IMR-90 (cell line): ENCODE results near the gene AAK1. TPM values are rescaled to one million over a fixed set of nuclear protein-coding genes. Genes with fewer than 3 reads are reported as not detected.
A peak's percentile ranks its signal among the peaks of the same experiment; 100 is the strongest.

Source experiments
- ATAC-seq: fragments of 200-7000 bp; cut with Tn5 transposase; 2 replicates; pipeline ENCODE4 v1.9.1; 2020; ENCODE audit warnings: low read depth, mild to moderate bottlenecking, moderate library complexity
- BruUV-seq: library from RNA; stranded (reverse); fragments of 400-500 nt; replicated peaks from 2 replicates; lab custom pipeline; 2021; lab: Mats Ljungman, UMichigan
- CTCF ChIA-PET: fragments of 300-600 bp; formaldehyde crosslinking; extraction: SDS; loops from one replicate; lab custom pipeline; 2021; ENCODE audit warnings: antibody characterized with exemption; lab: Yijun Ruan, JAX
- POLR2A ChIA-PET: fragments of 300-600 bp; sonication (Branson Sonifier 250); formaldehyde crosslinking; loops from one replicate; lab custom pipeline; 2022; ENCODE audit warnings: antibody characterized with exemption; ENCODE audit not compliant: unreplicated experiment; lab: Charles Lee
- DNase-seq: peaks from one replicate; pipeline ENCODE4 v3.0.0; 2013
- H2AFZ ChIP-seq: replicated peaks from 2 replicates; pipeline ENCODE3; 2013; ENCODE audit warnings: low read length, mild to moderate bottlenecking; ENCODE audit not compliant: poor library complexity
- H2AK5ac ChIP-seq: 2 replicates; pipeline ENCODE4 v1.6.1; 2013; ENCODE audit warnings: low read depth, low read length, inconsistent platforms
- H2AK9ac ChIP-seq: replicated peaks from 2 replicates; pipeline ENCODE3; 2013; ENCODE audit warnings: mild to moderate bottlenecking, low read depth, low read length, moderate library complexity; ENCODE audit not compliant: poor library complexity
- H2BK120ac ChIP-seq: 2 replicates; pipeline ENCODE4 v1.6.1; 2013; ENCODE audit warnings: low read depth, low read length, inconsistent platforms
- H2BK15ac ChIP-seq: 3 replicates; pipeline ENCODE4 v1.6.1; 2013; ENCODE audit warnings: low read depth, low read length, inconsistent platforms
- H2BK20ac ChIP-seq: 2 replicates; pipeline ENCODE4 v1.6.1; 2013; ENCODE audit warnings: low read depth, mild to moderate bottlenecking, inconsistent platforms, low read length, moderate library complexity
- H2BK5ac ChIP-seq: 2 replicates; pipeline ENCODE4 v1.6.1; 2013; ENCODE audit warnings: mild to moderate bottlenecking, low read depth, low read length, inconsistent platforms; ENCODE audit not compliant: poor library complexity, severe bottlenecking
- H3K14ac ChIP-seq: replicated peaks from 2 replicates; pipeline ENCODE4 v1.6.1; 2013; ENCODE audit warnings: low read depth, low read length, inconsistent platforms
- H3K18ac ChIP-seq: 2 replicates; pipeline ENCODE4 v1.6.1; 2013; ENCODE audit warnings: low read depth, low read length, control low read depth
- H3K23ac ChIP-seq: 2 replicates; pipeline ENCODE4 v1.6.1; 2013; ENCODE audit warnings: low read depth, low read length, inconsistent platforms
- H3K27ac ChIP-seq: 2 replicates; pipeline ENCODE4 v1.5.1; 2013; ENCODE audit warnings: mild to moderate bottlenecking, control low read depth, low read length; ENCODE audit not compliant: insufficient read depth
- H3K27me3 ChIP-seq: 2 replicates; pipeline ENCODE4 v1.6.1; 2013; ENCODE audit warnings: low read length; ENCODE audit not compliant: control insufficient read depth, insufficient read depth
- H3K36me3 ChIP-seq: 2 replicates; pipeline ENCODE4 v1.6.1; 2013; ENCODE audit warnings: low read length, mixed read lengths; ENCODE audit not compliant: control insufficient read depth, insufficient read depth
- H3K4ac ChIP-seq: 2 replicates; pipeline ENCODE4 v1.6.1; 2013; ENCODE audit warnings: low read depth, low read length, inconsistent platforms
- H3K4me1 ChIP-seq: 2 replicates; pipeline ENCODE4 v1.6.1; 2013; ENCODE audit warnings: low read length, mixed read lengths; ENCODE audit not compliant: control insufficient read depth, insufficient read depth
- H3K4me2 ChIP-seq: 2 replicates; pipeline ENCODE4 v1.6.1; 2013; ENCODE audit warnings: low read depth, mild to moderate bottlenecking, control low read depth, low read length, moderate library complexity
- H3K4me3 ChIP-seq: 2 replicates; pipeline ENCODE4 v1.5.1; 2013; ENCODE audit warnings: low read depth, mild to moderate bottlenecking, control low read depth, low read length, moderate library complexity; ENCODE audit not compliant: insufficient read depth
- H3K56ac ChIP-seq: 2 replicates; pipeline ENCODE4 v1.6.1; 2013; ENCODE audit warnings: low read length, inconsistent platforms; ENCODE audit not compliant: insufficient read depth; ENCODE audit errors: extremely low read depth
- H3K79me1 ChIP-seq, 2 experiments: 2 replicates each; pipeline ENCODE4 v1.6.1; 2013; ENCODE audit warnings: low read length in 2 of 2, inconsistent platforms in 1 of 2, low read depth in 1 of 2
- H3K9ac ChIP-seq: 2 replicates; pipeline ENCODE4 v1.6.1; 2013; ENCODE audit warnings: low read depth, low read length, control low read depth
- H3K9me1 ChIP-seq: 2 replicates; pipeline ENCODE4 v1.6.1; 2013; ENCODE audit warnings: low read length, inconsistent platforms; ENCODE audit not compliant: insufficient read depth
- H3K9me3 ChIP-seq: 2 replicates; pipeline ENCODE4 v1.6.1; 2013; ENCODE audit warnings: low read length; ENCODE audit not compliant: control insufficient read depth, insufficient read depth
- H4K20me1 ChIP-seq: 2 replicates; pipeline ENCODE4 v1.6.1; 2013; ENCODE audit warnings: low read length, inconsistent platforms; ENCODE audit not compliant: insufficient read depth
- H4K5ac ChIP-seq: 2 replicates; pipeline ENCODE4 v1.6.1; 2013; ENCODE audit warnings: mild to moderate bottlenecking, low read depth, low read length, control low read depth
- H4K8ac ChIP-seq, 2 experiments: 2 replicates each; pipeline ENCODE4 v1.6.1; 2013; ENCODE audit warnings: low read depth in 2 of 2, low read length in 2 of 2, control low read depth in 1 of 2, inconsistent platforms in 1 of 2
- H4K91ac ChIP-seq: 2 replicates; pipeline ENCODE4 v1.6.1; 2013; ENCODE audit warnings: low read depth, low read length, inconsistent platforms; ENCODE audit not compliant: insufficient read depth
- BHLHE40 ChIP-seq: fragments of 150-350 bp; IDR thresholded peaks from 2 replicates; pipeline ENCODE4 v1.6.1; 2016; ENCODE audit warnings: mild to moderate bottlenecking, low read depth, low read length
- CEBPB ChIP-seq: IDR thresholded peaks from 2 replicates; pipeline ENCODE4 v1.6.1; 2012; ENCODE audit warnings: low read depth, low read length, improper control_type of control experiment
- FOS ChIP-seq: fragments of 150-350 bp; IDR thresholded peaks from 2 replicates; pipeline ENCODE4 v1.6.1; 2016; ENCODE audit warnings: low read depth, low read length
- MAZ ChIP-seq: IDR thresholded peaks from 2 replicates; pipeline ENCODE4 v1.6.1; 2012; ENCODE audit warnings: low read depth, mild to moderate bottlenecking, low read length, improper control_type of control experiment, moderate library complexity, borderline replicate concordance
- MXI1 ChIP-seq: IDR thresholded peaks from 2 replicates; pipeline ENCODE4 v1.6.1; 2012; ENCODE audit warnings: low read depth, mild to moderate bottlenecking, low read length, moderate library complexity, borderline replicate concordance
- POLR2A ChIP-seq: IDR thresholded peaks from 2 replicates; pipeline ENCODE4 v1.6.1; 2012; ENCODE audit warnings: mild to moderate bottlenecking, low read depth, low read length
- RCOR1 ChIP-seq: IDR thresholded peaks from 2 replicates; pipeline ENCODE4 v1.6.1; 2012; ENCODE audit warnings: mild to moderate bottlenecking, low read length, improper control_type of control experiment; ENCODE audit not compliant: insufficient replicate concordance
- RFX5 ChIP-seq: IDR thresholded peaks from 2 replicates; pipeline ENCODE4 v1.8.0; 2012; ENCODE audit warnings: low read depth, mild to moderate bottlenecking, low read length, moderate library complexity
- SMC3 ChIP-seq: fragments of 150-350 bp; IDR thresholded peaks from 2 replicates; pipeline ENCODE4 v1.6.1; 2016; ENCODE audit warnings: low read depth, mild to moderate bottlenecking, antibody characterized with exemption, low read length, moderate library complexity
- WGBS, 2 experiments: methylation state at CpG; one replicate each; pipeline versions ENCODE4 v1.1.5 to v1.1.7; 2013; ENCODE audit warnings: missing lambda C conversion rate in 2 of 2; ENCODE audit not compliant: insufficient read length in 1 of 2; ENCODE audit errors: extremely low coverage in 2 of 2; 5-methylcytosine and 5-hydroxymethylcytosine counted together
- dilution Hi-C: fragments of 300-500 bp; cut with HindIII; formaldehyde crosslinking; loops from one replicate; pipeline ENCODE4 v1.14.3; 2018; ENCODE audit warnings: low sequenced_read_pairs; ENCODE audit not compliant: unreplicated experiment
- in situ Hi-C: fragments of 300-500 bp; cut with MboI; formaldehyde crosslinking; loops from 3 replicates; pipeline ENCODE4 v1.14.3; 2019; ENCODE audit warnings: low sequenced_read_pairs, inconsistent platforms, mixed read lengths
- intact Hi-C: fragments of 100-400 bp; cut with micrococcal nuclease; formaldehyde crosslinking; loops from 2 replicates; pipeline ENCODE4 v1.10.0; 2022
- polyA plus RNA-seq, 3 experiments: library from polyadenylated mRNA; depleted of rRNA; stranded (reverse); fragments of >200 nt; gene quantifications; 2 replicates each; pipeline ENCODE4 v1.2.3, GENCODE V29; 2012; ENCODE audit warnings: low replicate concordance in 1 of 3
- total RNA-seq: library from RNA; depleted of rRNA; stranded (reverse); fragments of >200 nt; gene quantifications from 2 replicates; pipeline ENCODE4 v1.2.3, GENCODE V29; 2012
- TF ChIP-seq, protein P1 (sequence below): fragments of 150-350 bp; IDR thresholded peaks from 2 replicates; pipeline ENCODE4 v1.6.1; 2017; ENCODE audit warnings: mild to moderate bottlenecking, antibody characterized with exemption, low read length, low read depth
- TF ChIP-seq, protein P2 (sequence below): conservative IDR thresholded peaks from 2 replicates; pipeline ENCODE4 v1.5.1; 2012; ENCODE audit warnings: mild to moderate bottlenecking, low read depth, low read length, improper control_type of control experiment

Gene AAK1
- total and polyA plus RNA-seq, 2 of the 4 experiments (the other 2 are of a cell fraction): 21.9 to 26.5 TPM

DNA sequence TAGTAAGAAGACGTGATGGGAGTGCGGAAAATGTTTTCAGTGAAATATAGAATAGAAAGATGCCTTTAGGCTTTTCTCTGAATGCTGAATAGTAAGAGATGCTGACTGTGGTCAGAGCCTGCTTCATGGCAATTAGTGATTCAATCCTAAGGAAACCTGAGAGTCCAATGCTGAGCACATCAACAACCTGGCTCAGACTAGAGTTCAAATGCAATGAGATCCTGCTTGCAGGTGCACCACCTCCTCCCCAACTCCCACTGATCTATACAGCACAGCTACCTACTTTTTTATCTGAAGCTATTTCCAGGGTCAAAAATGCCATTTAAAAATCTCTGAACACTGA, 65.4 kb downstream of the AAK1 start:
- dilution Hi-C loops: no loop called here

More for the DNA sequence above, 65.4 kb downstream of the AAK1 start:
- Histone ChIP-seq H3K27ac (no peak overlapping the region), H3K14ac (no peak overlapping the region), H3K4ac (no peak overlapping the region), H3K79me1 (peaks cover 38 to 94% of the 10 kb centered on the region in 2 experiments), H3K9me1 (peaks cover 41% of the 10 kb centered on the region), H3K9me3 (no peaks in the 10 kb centered on the region), H3K4me3 (no peak overlapping the region), H4K20me1 (peaks cover 76% of the 10 kb centered on the region), H4K5ac (no peak overlapping the region), H4K8ac (no peak overlapping the region), H3K56ac (no peak overlapping the region), H2BK5ac (no peak overlapping the region), H2BK20ac (no peak overlapping the region), H3K36me3 (no peaks in the 10 kb centered on the region), H2AFZ (no peak overlapping the region), H2AK5ac (no peak overlapping the region), H3K27me3 (no peaks in the 10 kb centered on the region), H3K4me1 (peaks cover 21% of the 10 kb centered on the region), H3K18ac (no peak overlapping the region), H3K9ac (no peak overlapping the region), H2BK120ac (no peak overlapping the region), H3K4me2 (no peak overlapping the region), H4K91ac (no peak overlapping the region), H3K23ac (0 out of 2 replicates have a peak overlapping the region, but pooled peaks have one; percentile 15), H2BK15ac (no peak overlapping the region), H2AK9ac (no peak overlapping the region)
- ChIA-PET POLR2A (no interaction called here), CTCF (interaction anchor here (0.6 kb wide), 1 partner anchor 66 kb away, joined by 3 read pairs; no protein-coding TSS in a partner anchor)
- no peak for DNase-seq
- no peak for ATAC-seq
- in situ Hi-C loops: no loop called here
- intact Hi-C loops: no loop called here
- WGBS, 2 experiments: no CpG with 5 or more reads among the region's 2 CpGs
- no TSS peak for BruUV-seq
- no peak for TF ChIP-seq MXI1
- TF ChIP-seq BHLHE40: no peak
- TF ChIP-seq RCOR1: no peak
- TF ChIP-seq POLR2A: no peak
- no peak for TF ChIP-seq FOS
- TF ChIP-seq RFX5: no peak
- TF ChIP-seq CEBPB: no peak
- TF ChIP-seq, protein P1, sequence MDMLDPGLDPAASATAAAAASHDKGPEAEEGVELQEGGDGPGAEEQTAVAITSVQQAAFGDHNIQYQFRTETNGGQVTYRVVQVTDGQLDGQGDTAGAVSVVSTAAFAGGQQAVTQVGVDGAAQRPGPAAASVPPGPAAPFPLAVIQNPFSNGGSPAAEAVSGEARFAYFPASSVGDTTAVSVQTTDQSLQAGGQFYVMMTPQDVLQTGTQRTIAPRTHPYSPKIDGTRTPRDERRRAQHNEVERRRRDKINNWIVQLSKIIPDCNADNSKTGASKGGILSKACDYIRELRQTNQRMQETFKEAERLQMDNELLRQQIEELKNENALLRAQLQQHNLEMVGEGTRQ: no peak
- TF ChIP-seq, protein P2, sequence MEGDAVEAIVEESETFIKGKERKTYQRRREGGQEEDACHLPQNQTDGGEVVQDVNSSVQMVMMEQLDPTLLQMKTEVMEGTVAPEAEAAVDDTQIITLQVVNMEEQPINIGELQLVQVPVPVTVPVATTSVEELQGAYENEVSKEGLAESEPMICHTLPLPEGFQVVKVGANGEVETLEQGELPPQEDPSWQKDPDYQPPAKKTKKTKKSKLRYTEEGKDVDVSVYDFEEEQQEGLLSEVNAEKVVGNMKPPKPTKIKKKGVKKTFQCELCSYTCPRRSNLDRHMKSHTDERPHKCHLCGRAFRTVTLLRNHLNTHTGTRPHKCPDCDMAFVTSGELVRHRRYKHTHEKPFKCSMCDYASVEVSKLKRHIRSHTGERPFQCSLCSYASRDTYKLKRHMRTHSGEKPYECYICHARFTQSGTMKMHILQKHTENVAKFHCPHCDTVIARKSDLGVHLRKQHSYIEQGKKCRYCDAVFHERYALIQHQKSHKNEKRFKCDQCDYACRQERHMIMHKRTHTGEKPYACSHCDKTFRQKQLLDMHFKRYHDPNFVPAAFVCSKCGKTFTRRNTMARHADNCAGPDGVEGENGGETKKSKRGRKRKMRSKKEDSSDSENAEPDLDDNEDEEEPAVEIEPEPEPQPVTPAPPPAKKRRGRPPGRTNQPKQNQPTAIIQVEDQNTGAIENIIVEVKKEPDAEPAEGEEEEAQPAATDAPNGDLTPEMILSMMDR: no peak
- TF ChIP-seq SMC3: no peak
- no peak for TF ChIP-seq MAZ
